HG02798 (cell line): ENCODE data around the gene LCN10.
"Not testable (repeated sequence)": the region's sequence is repeated elsewhere in the genome, so short reads cannot be mapped to it uniquely, and the experiment has no call there.

Source experiments
- ATAC-seq: cut with Tn5 transposase; IDR thresholded peaks from one replicate; pipeline ENCODE4 v1.9.1; 2021; ENCODE audit warnings: mild to moderate bottlenecking; ENCODE audit not compliant: unreplicated experiment, poor library complexity

The LCN10 gene

DNA sequence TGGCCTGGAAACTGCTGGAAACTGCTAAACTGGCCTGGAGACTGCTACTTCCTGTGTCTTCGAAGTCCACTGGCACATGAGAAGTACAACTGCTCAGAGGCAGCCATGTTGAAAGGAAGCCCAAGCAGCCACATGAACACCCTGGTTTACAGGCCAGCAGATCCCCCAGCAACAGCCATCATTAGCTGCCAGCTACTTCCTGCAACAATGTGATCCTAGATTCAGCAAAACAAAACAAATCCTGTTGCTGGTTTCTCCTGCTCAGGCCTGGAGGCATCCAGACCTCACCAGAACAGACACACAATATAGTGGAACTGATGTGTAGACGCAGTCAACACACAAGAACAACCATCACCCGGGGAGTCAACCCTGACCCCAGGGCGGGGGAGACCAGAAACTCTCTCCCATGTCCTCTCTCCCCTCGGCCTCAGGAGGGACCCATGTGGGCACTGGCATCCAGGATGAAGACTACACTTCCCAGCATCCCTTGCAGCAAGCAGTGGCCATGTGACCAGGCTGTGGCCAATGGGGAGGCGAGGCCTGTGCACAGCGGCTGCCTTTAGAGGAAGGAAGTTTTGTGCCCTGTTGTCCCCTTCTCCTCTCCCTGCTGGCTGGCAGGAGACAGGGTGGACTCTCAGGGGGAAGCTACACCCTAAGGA is 30.8 kb upstream of the LCN10 start:
- ATAC-seq: no peak

DNA sequence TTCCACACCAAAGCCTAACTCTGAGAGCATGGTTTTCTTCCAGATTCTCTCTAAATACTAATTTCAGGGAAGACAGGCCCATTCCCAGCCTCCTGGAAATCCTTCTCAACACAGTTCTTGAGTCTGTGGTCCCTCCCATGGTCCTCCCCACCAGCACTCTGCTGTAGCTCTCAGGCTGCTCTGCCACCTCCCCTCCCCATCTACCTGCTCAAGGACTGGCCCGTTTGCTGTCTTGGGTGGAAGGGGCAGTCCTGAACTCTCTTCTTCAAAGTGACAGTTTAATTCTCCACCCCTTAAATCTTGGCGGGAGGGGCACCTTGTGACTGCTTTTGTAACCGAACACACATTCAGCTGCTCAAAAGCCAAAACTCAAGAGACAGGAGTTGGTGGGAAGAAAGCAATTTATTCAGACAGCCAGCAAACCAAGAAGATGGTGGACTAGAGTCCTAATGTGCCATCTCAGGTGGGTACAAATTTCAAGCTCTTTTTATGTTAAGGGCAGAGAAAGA is 29.2 kb upstream of the LCN10 start:
- no peak for ATAC-seq

DNA sequence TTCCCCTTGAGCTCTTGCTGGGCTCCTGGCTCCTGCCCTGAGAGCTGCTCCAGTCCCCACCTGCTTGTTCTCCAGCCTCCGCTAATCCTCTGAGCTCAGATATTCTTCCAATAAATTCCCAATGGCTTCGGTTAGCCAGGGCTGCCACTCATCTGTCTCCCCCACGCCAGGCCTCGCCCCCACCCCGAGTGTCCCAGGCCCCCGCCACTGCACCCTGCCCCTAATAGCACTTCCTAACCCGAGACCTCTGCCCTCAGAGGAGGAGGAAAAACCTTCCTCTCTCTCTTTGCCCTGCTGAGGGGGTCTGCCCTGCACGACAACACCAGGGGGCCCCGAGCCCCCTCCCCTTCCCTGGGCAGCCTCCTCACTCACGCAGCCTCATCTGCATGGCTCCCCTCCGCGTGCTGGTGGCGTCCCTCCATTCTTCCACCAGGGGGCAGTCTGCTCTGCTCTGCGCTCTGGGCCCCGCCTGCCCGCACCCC is 27.0 kb upstream of the LCN10 start:
- ATAC-seq: no peak

DNA sequence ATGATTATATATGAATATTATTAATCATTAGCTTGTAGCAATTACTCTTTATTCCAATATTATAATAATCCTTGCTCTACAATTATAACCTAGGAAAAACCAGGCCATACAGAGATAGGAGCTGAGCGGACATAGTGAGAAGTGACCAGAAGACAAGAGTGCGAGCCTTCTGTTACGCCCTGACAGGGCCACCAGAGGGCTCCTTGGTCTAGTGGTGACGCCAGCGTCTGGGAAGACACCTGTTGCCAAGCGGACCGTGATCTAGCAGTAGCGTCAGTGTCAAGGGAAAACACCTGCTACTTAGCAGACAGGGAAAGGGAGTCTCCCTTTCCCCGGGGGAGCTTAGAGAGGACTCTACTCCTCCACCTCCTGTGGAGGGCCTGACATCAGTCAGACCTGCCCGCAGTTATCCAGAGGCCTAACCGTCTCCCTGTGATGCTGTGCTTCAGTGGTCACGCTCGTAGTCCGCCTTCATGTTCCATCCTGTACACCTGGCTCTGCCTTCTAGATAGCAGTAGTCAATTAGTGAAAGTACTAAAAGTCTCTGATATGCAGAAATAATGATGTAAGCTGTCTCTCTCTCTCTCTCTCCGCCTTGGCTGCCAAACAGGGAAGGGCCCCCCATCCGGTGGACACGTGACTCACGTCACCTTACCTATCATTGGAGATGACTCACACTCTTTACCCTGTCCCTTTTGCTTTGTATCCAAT is 23.8 kb upstream of the LCN10 start:
- not testable (repeated sequence) for ATAC-seq

DNA sequence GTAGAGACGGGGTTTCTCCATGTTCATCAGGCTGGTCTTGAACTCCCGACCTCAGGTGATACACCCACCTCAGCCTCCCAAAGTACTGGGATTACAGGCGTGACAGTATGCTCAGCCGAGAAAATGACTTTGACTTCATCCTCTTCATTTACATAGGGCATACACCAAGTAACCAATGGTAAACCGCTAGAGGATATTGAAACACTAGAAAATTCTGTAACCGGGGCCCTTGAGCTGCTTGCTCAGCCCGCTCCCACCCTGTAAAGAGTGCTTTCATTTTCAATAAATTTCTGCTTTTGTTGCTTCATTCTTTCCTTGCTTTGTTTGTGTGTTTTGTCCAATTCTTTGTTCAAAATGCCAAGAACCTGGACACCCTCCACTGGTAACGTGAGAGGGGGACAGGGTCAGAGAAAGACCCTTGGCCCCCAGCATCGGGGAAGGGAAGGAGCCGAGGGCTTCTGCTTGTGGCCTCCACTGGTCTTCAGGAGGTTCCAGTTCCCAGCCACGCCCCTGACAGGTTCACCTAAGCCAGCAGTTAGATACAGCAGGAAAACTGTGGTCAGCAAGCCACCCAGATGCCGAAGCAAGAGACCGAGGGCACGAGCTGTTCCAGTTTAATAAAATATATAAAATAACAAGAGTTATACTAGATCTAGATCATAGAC is 23.1 kb upstream of the LCN10 start:
- peak; percentile 65 for ATAC-seq

DNA sequence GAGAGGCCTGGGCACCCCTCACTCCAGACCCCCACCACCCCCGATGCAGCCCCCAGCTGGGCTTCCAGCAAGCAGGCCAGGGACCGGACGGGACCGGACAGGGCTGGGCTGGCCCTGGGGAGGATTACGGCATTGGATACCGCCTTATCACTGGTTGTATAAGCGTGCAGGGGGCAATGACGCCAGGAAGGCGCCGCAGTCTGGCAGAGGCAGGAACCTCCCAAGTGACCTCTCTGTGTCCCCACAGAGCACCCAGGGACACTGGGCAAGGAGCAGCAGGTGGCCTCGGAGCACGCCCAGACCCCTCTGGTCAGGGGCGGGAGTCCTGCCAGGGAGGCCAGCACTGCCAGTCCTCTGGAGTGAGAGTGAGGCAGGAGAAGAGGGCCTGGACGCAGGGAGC is 22.3 kb upstream of the LCN10 start:
- ATAC-seq: no peak

DNA sequence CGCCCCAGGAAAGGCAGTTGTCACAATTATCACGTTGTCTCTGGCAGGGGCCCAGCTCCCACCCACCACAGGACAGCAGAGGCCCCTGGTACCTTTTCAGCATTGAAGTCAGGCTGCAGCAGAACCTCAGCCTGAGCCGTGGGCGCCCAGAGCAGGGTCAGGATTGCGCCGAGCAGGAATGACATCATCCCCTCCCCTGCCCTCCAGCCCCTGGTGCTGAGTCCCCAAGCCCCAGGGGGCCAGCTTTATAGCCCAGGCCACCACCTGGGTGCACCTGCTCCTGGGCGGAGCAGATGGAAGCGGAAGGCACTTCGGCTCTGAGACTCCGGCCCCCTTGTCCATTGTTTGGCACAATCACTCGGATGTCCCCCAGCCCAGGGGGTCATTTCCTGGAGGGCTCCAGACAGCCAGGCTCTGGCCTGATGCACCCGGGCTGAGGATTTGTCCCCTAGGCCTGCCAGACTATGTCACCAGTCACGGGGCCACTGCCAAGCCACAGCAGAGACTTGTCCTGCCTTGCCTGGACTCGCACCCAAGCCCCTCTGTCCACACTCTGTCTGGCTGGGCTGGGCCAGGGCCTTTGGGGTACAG is 21.7 kb upstream of the LCN10 start, which contains the start of gene LCN15:
TSS of gene LCN15 (minus strand) at position 218 of the 591 bp plus-strand sequence. CDS start at position 188, 30 bp downstream.
- no peak for ATAC-seq

DNA sequence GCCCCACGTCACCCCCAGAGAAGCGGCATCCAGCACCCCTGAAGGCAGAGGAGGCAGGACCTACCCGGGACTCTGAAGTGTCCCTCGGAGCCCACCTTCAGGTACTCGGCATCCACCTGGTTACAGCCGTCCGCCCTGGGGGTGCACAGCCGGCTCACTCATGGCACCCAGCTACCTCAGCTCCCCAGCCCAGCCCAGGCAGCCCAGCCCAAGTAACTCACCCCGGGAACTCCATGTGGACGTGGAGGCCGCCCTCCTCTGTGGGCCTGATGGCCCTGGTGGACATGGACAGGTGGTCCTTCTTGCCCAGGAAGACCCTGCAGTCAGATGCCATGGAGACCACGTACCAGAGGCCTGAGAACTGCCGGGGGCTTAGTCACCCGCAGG is 20.9 kb upstream of the LCN10 start:
- no peak for ATAC-seq

DNA sequence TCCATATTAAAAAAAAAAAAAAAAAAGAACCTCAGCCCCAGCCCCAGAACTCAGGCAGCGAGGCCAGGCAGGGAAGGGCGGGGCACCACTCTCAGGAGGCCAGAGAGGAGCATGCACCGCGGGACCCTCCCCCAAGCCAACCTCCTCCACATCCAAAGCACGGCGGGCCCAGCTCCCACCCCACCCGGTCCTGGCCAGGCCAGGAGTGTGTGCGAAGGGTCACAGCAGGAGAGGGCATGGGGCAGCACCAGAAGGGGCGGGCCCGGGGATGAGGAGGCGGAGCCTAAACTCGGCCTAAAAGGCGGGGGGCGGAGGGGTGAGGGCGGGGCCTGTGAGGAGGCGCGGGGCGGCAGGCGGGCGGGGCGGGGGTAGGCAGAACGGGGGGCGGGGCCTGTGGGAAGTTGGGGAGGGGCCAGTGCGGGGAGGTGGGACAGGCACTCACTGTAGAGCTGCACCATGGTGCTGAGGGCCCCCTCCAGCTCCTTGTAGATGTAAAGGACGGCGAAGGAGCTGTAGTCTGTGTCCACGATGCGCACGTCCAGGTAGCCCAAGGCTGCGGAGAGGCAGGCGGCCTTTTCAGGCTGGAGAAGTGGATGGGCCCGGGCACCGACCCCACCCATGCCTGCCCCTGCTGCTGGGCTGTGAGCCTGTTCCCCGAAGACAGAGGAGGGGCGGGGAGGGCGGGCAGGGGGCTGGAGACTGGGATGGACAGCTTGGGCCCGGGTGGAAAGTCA is 20.3 kb upstream of the LCN10 start:
- no peak for ATAC-seq

DNA sequence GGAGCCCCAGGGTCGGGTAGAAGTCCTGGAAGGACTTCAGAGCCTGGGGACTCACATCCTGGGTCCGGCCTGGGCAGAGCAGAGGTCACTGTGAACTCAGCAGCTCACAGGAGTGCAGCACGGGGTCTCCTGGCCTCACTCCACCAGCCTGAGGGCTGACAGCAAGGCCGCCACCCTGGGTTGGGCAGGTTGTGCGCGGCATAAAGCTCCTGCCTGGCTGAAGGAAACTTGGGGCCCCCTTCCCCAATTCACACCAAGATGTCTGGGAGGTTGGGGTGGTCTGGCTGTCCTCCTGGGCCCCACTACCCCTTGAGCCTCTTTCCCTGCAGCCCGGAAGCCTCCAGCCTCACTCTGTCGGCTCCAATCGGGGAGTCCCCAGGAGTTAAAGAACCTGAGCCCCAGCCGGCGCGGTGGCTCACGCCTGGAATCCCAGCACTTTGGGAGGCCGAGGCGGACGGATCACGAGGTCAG is 19.5 kb upstream of the LCN10 start:
- ATAC-seq: no peak

DNA sequence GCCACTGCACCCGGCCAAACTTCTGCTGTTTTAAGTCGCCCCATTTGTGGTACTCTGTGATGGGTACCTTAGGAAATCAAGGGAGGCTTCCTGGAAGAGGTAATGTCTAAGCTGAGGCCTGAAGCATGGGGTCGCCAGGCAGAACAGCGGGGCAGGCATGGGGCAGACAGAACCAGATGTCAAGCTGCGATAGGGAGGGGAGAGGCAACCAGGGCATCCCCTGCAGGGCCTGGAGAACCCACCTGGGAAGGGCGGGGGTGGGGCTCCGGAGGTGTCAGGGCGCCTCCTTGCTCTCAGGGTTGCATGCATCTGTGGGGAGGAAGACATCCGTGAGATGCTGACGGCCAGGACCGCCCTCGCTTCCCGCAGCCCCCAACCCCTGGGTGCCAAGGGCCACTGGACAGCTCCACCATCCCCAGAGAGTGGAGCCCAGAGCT is 18.8 kb upstream of the LCN10 start:
- no peak for ATAC-seq

DNA sequence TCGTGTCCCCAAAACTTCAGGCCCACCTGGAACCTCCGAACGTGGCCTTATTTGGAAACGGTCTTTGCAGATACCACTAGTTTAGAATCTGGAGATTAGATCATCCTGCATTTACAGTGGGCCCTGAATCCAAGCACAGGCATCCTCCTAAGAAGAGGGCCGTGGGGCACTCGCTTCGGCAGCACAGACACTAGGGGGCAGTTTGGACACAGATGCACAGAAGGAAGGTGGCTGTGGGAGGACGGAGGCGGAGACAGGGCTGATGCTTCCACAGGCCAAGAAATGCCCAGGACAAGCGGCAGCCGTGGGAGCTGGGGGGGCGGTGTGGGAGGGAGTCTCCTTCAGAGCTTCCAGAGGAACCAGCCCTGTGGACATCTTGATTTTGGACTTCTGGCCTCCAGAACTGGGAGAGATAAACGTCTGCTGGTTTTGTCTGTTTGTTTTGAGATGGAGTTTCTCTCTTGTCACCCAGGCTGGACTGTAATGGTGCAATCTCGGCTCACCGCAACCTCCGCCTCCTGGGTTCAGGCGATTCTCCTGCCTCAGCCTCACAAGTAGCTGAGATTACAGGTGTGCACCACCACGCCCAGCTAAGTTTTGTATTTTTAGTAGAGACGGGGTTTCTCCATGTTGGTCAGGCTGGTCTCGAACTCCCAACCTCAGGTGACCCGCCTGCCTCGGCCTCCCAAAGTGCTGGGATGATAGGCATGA is 18.2 kb upstream of the LCN10 start:
- ATAC-seq: not testable (repeated sequence)

DNA sequence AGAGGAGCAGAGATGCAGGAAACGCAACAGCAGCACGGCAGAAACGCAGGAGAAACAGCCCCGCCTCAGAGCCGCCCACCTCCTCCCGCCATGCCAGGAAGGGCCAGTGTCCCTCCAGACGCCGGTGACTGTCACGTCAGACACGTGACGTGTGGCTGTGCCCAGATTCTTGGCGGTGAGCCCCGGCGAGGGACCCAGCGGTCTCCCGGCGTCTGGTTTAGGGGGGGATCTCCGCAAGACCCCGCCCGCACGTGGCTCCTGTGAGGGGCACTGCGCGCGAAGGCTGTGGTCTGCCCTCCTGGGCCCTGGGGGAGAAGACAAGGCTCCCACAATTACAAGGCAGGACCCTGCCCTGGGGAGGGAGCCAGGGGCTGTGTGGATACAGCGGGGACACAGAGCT is 17.7 kb upstream of the LCN10 start:
- ATAC-seq: no peak

DNA sequence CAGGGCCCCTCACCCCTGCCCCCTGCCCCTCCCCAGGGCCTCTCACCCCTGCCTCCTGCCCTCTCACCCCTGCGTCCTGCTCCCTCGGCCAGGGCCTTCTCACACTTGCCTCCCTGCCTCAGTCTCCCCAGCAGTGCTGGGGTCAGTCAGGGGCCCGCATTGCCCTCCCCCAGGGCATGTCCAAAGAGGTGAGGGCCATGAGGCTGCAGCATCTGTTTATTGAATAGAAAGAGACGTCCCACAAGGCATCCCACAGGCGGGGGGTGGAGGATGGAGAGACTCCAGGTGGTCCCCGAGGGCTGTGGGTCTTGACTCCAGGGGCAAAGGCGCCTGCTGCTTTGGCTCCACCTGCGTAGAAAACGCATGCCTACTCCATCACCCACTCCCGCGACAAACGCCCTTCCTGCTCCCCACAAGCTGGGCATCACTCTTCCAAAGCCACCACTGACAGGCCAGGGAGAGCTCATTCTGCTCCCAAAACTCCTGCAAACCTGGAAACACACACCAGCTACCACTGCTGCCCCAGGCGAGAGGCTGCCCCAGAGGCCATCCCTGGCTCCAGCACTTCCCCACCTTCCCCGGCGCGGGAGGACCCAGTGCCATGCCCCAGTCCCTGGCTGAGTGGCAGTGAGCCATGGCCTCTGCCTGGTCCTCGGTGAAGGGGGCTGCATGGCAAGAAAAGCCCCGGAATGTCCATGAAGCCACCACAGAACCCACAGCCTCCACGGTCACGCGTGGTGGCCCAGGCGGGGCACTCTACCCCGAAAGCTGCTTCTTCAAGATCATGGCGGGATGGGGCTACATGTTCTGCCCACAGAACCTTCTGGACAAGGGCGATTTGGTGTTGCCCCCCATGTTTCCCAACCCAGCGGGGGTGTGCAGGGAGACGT is 16.9 kb upstream of the LCN10 start:
- no peak for ATAC-seq

DNA sequence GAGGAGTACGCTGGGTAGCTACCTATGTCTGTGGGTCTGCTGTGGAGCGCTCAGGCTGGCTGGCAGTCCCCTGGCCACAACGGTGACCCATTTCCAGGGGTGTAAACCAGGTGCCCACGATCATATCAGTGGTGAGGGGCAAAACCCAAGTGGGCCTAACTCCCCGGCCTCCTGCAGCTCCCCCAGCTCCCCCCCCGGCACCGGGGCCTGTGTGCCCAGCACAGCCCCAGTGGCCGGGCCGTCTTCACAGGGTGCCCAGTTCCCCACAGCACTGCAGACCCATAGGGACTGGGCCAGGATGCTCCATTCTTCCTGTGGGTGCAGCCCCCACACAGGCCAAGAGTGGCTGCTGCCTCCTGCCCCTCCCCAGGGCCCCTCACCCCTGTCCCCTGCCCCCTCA is 16.3 kb upstream of the LCN10 start:
- ATAC-seq: no peak

DNA sequence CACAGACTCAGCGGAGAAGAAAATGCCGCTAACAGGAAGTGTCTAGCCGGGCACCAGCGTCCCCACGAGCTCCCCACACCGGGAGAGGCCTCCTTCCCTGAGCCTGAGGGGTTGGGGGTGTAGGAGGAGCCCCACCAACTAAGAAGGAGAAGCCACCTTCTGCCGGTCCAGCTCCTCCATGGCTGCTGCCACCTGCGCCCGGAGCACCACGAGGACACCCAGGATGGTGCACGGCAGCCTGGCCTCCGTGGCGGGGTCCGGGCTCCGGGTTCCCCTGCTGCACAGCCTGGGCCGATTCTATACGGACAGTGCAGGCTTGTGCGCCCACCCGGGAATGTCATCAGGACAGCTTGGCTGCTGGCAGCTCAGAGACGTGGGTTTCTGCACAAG is 15.0 kb upstream of the LCN10 start:
- no peak for ATAC-seq

DNA sequence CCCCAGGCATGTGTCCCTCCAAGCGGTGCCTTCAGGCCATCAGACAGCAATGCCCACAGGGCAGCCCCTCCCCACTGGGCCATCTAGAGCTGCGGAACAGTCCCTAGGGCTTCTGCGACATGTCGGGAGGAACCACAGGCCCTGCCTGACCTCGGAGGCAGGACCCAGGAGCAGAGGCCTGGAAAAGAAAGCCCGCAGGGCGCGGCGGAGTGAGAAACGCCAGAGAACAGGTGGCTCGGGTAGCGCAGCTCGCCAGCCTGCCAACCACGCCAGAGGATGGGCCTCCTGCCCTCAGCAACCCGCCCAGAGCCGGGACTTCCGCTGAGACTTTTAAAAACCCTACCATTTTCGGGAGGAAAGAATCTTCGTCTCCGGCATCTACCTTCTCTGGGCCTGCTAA is 14.6 kb upstream of the LCN10 start:
- ATAC-seq: no peak

DNA sequence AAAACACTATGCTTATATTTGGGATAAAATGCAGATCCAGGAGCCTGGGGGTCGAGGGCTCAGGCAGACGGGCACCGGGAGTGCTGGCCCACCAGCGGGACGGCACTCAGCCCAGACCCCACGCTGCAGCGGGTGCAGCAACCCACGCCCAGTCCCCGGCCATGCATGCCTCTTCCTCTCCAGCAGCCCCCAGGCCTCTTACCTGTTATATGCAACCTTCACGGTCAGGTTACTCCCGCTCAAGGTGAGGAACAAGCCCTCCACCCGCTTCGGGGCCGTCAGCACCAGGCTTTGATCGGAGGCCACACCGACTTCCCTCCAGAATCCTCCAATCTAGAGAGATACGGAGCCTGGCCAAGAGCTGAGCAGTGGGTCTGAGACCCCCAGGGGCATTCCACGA is 14.1 kb upstream of the LCN10 start:
- ATAC-seq: no peak

DNA sequence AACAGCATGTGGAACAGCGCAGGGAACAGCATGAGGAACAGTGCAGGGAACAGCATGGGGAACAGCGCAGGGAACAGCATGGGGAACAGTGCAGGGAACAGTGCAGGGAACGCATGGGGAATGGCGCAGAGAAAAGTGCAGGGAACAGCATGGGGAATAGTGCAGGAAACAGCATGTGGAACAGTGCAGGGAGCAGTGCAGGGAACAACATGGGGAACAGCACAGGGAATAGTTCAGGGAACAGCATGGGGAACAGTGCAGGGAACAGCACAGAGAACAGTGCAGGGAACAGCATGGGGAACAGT is 13.3 kb upstream of the LCN10 start:
- ATAC-seq: no peak
